Parathyroid adenoma (tissue), 2 donors: ENCODE measurements around the gene SLC25A21.

Experiments
- H2AFZ ChIP-seq: fragments of 300-600 bp; sonication (generic); one replicate; pipeline ENCODE4 v1.7.0; 2017; ENCODE audit warnings: antibody characterized with exemption, mild to moderate bottlenecking
- H3K27ac ChIP-seq: fragments of 300-600 bp; sonication (generic); one replicate; pipeline ENCODE4 v1.7.0; 2017
- H3K27me3 ChIP-seq: fragments of 300-600 bp; sonication (generic); one replicate; pipeline ENCODE4 v1.7.0; 2017; ENCODE audit warnings: low read length; ENCODE audit not compliant: control insufficient read depth, insufficient read depth
- H3K36me3 ChIP-seq: fragments of 300-600 bp; sonication (generic); one replicate; pipeline ENCODE4 v1.7.0; 2017; ENCODE audit warnings: low read length; ENCODE audit not compliant: control insufficient read depth, insufficient read depth
- H3K4me1 ChIP-seq: fragments of 300-600 bp; sonication (generic); one replicate; pipeline ENCODE4 v1.7.0; 2017; ENCODE audit warnings: control low read depth
- H3K4me2 ChIP-seq: fragments of 300-600 bp; sonication (generic); one replicate; pipeline ENCODE4 v1.7.0; 2017; ENCODE audit warnings: low read length
- H3K4me3 ChIP-seq: fragments of 300-600 bp; sonication (generic); one replicate; pipeline ENCODE4 v1.7.0; 2017; ENCODE audit warnings: low read depth, low read length
- H3K79me2 ChIP-seq: fragments of 300-600 bp; sonication (generic); one replicate; pipeline ENCODE4 v1.7.0; 2017; ENCODE audit warnings: control low read depth
- H3K9ac ChIP-seq: fragments of 300-600 bp; sonication (generic); one replicate; pipeline ENCODE4 v1.7.0; 2017; ENCODE audit warnings: mild to moderate bottlenecking
- H3K9me3 ChIP-seq: fragments of 300-600 bp; sonication (generic); one replicate; pipeline ENCODE4 v1.7.0; 2017; ENCODE audit warnings: low read length; ENCODE audit not compliant: control insufficient read depth
- CTCF ChIP-seq: fragments of 300-600 bp; sonication (generic); IDR thresholded peaks from one replicate; pipeline ENCODE4 v1.7.0; 2017; ENCODE audit warnings: antibody characterized with exemption, mild to moderate bottlenecking
- donor health status: primary hyperparathyroidism.

The SLC25A21 gene

GRCh38 chr14:36857842-36858445, 314.5 kb downstream of the SLC25A21 start:
- H3K4me1 ChIP-seq: no peaks in the 10 kb centered on the region
- H3K36me3 ChIP-seq: no peaks in the 10 kb centered on the region
- no peaks in the 10 kb centered on the region for H3K9me3 ChIP-seq
- H3K27me3 ChIP-seq: no peaks in the 10 kb centered on the region
- H3K79me2 ChIP-seq: no peaks in the 10 kb centered on the region
- H3K4me2 ChIP-seq: no peak overlapping the region
- H3K9ac ChIP-seq: no peak overlapping the region
- no peak overlapping the region for H3K27ac ChIP-seq
- no peak overlapping the region for H3K4me3 ChIP-seq
- no peak for TF ChIP-seq CTCF
- no peak overlapping the region for H2AFZ ChIP-seq

- no peaks in the 10 kb centered on the region for H3K36me3 ChIP-seq
- no peaks in the 10 kb centered on the region for H3K79me2 ChIP-seq
- no peaks in the 10 kb centered on the region for H3K4me1 ChIP-seq
- no peaks in the 10 kb centered on the region for H3K27me3 ChIP-seq
- no peak for TF ChIP-seq CTCF
- H3K9me3 ChIP-seq: no peaks in the 10 kb centered on the region
- no peak overlapping the region for H3K27ac ChIP-seq
- H2AFZ ChIP-seq: no peak overlapping the region
- no peak overlapping the region for H3K4me3 ChIP-seq
- H3K9ac ChIP-seq: no peak overlapping the region
- no peak overlapping the region for H3K4me2 ChIP-seq
Observed at GRCh38 chr14:36857136-36857535, 315.3 kb downstream of the SLC25A21 start.

GRCh38 chr14:36856095-36856878, 316.1 kb downstream of the SLC25A21 start:
- H3K79me2 ChIP-seq: no peaks in the 10 kb centered on the region
- no peak for TF ChIP-seq CTCF
- H2AFZ ChIP-seq: no peak overlapping the region
- no peak overlapping the region for H3K4me3 ChIP-seq
- no peak overlapping the region for H3K9ac ChIP-seq
- H3K27me3 ChIP-seq: no peaks in the 10 kb centered on the region
- no peaks in the 10 kb centered on the region for H3K4me1 ChIP-seq
- H3K4me2 ChIP-seq: no peak overlapping the region
- no peak overlapping the region for H3K27ac ChIP-seq
- H3K9me3 ChIP-seq: no peaks in the 10 kb centered on the region
- H3K36me3 ChIP-seq: no peaks in the 10 kb centered on the region

GRCh38 chr14:36855396-36855795, 317.0 kb downstream of the SLC25A21 start:
- no peak overlapping the region for H3K4me2 ChIP-seq
- no peak for TF ChIP-seq CTCF
- H3K79me2 ChIP-seq: no peaks in the 10 kb centered on the region

More at GRCh38 chr14:36855396-36855795, 317.0 kb downstream of the SLC25A21 start:
- Histone ChIP-seq H3K9ac (no peak overlapping the region), H3K27me3 (no peaks in the 10 kb centered on the region), H3K4me3 (no peak overlapping the region), H3K4me1 (no peaks in the 10 kb centered on the region), H3K9me3 (no peaks in the 10 kb centered on the region), H2AFZ (no peak overlapping the region), H3K27ac (no peak overlapping the region), H3K36me3 (no peaks in the 10 kb centered on the region)
